ENCODE measurements around the gene PHACTR3.

PHACTR3 gene

DNA sequence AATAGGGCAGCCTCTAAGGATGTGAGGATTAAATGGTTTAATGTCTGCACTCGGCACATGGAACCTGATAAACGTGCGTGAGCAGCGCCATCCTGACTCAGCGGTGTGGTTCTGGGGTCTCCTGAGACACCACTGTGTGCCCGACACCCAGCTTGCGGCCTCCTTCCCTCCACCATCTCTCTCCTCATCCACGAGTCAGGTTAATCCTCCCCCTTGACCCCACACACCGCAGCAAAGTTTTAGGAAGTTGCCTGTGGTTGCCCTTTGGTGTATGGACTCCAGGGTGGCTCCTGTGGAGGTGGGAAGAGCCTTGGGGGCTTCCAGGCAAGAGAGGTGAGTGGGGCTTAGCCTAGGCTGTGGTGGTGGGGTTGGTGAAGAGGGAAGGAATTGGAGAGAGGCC, 68.2 kb downstream of the PHACTR3 start:
- no peak for DNase-seq (ENCODE audit: low spot score)

DNA sequence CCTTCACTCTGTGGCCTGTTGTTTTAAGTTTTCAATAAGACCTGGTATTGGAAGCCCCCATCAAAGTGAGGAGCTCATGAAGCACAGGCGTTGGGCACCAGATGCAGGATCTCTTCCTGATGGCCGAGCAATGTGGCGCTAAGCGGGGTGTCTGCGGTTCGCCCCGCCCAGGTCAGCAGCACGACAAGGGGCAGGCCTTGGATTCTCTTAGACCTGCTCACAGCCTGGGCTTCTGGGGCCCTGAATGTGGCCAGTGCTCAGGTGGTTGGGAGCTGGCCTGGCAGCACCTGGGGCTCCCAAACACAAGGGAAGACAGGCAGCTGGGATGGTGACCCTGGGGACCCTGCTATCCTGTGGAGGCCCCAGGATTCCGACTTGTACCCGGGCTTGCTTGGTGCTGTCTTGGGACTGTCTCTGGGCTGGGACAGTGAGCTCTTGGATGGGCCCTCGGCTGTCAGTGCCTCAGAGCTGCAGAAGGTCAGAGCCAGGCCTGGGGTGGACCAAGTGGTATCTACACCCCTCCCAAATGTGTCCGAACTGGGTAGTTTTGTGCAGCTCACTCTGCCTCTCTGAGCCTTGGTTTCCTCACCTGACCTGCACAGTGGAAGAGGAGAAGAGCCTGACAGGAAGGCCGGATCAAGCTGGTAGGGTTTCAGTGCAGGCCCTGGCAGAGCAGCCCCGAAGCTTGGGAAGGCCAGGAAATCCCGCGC, 69.1 kb downstream of the PHACTR3 start:
- no peak for DNase-seq (ENCODE audit: low spot score)

DNA sequence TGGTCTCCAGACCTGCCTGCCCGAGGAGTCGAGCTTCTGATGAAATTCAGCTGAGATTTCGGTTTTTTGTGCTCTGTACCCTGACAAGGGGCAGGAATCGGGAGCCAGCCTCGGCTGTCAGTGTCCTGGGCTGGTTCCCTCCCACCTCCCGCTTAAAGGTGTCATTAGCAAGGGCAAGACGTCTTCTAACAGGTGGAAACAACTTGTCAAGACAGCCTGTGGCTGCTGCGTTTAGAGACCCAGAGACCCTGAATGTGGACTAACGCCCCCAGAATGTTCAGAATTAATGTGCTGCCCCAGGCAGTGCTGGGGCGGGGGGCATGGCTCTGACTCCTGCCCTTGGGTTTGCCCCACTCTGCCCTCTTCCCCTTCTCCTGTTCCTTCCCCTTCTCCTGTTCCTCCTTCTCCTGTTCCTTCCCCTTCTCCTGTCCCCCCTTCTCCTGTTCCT, 69.7 kb downstream of the PHACTR3 start:
- no peak for DNase-seq (ENCODE audit: low spot score)

DNA sequence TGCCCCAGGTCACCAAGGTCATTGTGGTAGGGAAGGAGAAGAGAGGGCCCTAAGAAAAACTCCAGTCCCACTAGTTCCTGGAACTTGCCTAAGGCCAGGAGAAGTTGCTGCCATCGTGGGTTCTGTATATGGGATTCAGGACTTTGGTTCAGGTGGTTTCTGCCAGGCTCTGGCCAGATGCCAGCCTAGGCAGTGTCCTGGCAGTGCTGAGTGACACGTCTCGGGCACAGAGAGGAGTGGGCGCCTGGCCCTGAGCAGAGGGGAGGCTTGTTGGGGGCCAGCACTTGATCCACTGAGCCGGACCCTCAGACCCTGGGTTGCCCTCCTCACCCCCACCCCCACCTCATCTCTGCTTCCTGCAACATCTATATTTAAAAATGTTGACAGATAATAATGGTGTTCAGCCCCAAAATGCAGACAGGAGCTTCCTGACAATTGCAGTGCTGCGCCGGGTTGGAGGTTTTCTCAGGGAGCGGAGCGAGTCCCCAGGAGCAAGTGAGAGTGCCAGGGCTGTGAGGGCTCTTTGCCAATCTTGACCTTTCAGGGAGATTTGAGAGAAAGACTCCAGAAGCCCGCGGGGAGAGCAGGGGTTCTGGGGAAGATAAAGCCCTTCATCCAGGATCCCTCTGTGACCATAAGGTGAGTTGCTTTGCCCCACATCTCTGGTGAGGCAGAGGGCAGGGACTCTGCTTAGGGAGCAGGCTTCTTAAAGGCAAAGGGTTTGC, 71.9 kb downstream of the PHACTR3 start:
- no peak for DNase-seq (ENCODE audit: low spot score)

DNA sequence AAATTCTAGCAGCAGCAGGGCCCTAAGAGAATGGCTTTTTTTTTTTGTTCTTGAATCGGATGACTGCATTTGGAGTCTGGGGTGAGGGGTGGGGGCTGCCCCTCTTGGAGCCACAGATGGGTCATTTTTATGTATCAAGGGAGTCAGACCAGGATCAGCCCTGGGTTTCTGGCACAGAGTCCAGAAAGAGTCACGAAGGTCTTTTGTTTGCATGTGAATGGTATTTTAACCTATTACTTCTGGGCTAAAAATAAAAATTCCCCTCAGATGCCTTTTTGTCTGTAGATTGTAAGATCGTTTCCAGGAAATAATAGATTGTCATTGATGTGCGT, 72.5 kb downstream of the PHACTR3 start:
- DNase-seq (ENCODE audit: low spot score), result no peak

DNA sequence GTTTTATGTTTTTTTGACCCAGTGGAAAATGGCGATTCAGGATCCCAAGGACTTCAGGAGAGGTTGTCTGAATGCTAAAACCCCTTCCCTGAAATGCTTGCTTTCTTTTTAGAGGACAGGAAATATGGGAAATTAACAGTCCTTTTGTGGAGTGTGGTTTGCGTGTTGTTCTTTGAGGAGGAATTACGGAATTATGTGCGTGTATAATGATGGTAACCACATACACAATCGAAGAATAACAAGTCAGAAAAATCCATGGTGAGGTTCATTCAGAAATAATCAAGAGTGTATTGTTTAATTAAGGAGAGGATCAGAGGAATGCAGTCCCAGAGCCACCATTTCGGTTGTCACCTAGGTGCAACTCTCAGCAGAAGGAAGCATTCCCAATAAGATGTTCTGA, 73.2 kb downstream of the PHACTR3 start:
- no peak for DNase-seq (ENCODE audit: low spot score)

DNA sequence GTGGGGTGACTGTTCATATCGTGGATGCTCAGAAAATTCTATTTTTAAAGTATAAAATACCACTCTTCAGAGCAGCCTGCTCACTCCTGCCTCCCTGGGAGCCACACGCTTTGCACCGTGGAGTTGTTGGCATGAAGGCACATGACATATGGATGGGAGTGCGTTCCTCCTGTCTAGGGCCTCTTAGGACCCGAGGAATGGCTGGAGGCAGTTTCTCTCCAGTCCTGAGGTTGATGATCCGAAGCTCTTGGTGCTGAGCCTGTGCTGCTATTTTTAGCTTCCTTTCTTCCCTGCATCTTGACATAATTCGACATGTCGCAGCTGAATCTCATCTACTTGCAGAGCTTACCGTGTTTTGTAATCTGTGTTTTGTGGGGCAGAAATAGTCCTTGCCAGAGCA, 73.9 kb downstream of the PHACTR3 start:
- DNase-seq (ENCODE audit: low spot score), result no peak

DNA sequence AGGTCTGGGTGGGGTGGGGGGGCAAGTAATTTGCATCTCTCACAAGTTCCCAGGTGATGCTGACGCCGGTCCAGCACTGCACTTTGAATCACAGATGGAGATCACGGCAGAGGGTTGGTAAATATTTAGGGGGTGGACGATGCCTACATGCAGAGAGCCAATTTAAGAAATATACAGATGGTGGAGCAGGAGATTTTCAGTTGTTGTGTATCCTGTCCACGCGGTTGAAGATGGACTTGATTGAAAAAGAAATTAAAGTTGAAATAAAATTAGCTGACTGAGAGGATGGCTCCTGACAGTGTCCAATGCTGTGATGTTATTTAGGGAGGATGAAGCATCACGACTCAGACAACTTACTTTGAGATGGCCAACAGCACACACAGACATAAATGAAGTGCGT, 74.6 kb downstream of the PHACTR3 start:
- no peak for DNase-seq (ENCODE audit: low spot score)

DNA sequence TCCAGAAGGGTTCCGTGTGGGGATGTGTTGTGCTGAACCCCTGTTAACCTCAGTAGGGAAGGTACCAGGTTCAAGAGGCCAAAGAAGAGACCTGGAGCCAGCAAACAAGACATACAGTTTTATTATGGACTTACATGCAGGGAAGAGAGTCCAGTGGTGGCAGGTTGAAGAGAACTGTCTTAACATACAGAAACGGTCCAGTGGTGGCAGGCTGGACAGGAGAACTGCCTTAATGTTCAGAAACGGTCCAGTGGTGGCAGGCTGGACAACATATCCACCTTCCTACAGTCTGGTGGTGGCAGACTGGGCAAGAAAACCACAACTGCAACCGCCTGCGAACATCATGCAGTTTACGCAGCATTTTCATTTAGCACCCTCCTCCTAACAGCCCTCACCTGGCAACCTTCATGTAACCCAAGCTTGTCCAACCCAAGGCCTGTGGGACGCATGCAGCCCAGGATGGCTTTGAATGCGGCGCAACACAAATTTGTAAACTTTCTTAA, 75.9 kb downstream of the PHACTR3 start:
- no peak for DNase-seq (ENCODE audit: low spot score)

DNA sequence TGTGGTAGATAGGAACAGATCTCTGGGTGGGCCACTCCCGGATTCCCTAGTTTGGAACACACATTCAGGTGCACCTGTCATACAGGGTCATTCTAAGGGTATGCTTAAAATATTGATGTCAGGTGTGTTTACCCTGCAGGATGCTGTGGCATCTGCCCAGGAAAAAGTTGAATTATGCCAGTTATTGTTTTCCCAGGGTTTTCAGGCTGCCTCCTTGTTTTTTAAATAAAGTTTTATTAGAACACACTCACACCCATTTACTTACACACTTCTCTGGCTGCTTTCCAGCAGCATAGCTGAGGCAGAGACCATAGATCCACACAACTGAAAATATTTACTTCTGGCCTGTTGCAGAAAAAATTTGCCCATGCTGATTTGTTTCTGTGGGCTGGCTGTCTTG, 76.5 kb downstream of the PHACTR3 start:
- no peak for DNase-seq (ENCODE audit: low spot score)

DNA sequence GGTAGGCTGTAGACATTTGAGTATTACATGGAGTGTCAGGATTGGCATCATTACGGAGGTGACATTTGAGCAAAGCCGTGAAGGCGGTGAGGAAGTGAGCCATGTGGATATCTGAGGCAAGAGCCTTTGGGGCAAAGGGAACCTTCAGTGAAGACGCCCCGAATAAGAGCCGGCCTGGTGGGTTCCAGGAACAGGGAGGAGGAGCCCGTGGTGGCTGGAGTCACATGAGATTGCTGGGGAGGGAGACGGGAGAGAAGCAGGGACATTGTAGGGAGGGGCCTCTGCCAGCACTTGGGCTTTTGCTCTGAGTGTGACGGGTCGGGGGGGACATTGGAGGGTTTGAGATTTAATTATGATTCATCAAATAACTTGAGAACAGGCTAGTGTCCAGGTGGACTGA, 78.3 kb downstream of the PHACTR3 start:
- DNase-seq (ENCODE audit: low spot score), result no peak

DNA sequence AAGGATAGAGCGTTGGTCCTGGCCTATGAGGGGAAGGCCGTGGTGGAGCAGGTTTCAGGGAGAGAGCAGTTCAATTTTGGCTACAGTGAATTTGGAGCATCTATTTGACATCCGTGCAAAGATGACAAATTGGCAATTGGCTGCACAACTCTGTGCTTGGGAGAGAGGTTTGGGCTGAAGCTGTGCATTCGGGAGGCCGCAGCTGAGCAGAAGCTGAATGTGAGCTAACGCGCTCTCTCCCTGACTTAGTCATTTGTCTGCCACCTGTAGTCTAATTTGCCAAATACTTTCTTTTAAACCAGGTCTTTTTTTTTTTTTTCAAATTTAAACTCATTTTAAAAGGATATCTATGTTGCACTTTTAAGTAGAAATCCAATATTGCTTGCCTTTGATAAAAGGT, 78.8 kb downstream of the PHACTR3 start:
- no peak for DNase-seq (ENCODE audit: low spot score)

DNA sequence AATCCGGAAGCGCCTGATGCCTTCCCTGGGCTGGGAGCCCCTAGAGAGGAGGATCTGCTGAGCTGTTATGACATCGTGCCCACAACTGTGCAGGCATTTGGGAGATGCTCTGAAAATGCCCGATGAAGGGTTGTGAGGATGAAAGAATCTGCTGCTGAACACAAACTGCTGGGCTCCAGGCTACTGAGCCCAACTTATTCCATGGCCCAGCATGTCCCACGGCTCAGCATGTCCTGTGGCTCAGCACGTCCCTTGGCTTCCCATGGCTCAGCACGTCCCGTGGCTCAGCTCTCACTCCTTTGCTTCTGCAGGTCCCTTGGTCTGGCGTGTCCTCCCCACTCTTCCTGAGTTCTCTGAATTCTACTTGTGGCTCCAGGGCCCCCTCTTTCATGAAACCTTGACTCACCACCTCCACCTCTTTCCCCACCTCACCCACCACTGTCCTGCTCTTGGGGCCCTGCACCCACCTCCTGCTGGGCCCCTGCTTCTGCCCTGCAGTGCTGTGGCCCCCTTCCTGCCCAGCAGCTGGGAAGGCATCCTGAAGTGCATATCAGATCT, 80.4 kb downstream of the PHACTR3 start:
- no peak for DNase-seq (ENCODE audit: low spot score)

DNA sequence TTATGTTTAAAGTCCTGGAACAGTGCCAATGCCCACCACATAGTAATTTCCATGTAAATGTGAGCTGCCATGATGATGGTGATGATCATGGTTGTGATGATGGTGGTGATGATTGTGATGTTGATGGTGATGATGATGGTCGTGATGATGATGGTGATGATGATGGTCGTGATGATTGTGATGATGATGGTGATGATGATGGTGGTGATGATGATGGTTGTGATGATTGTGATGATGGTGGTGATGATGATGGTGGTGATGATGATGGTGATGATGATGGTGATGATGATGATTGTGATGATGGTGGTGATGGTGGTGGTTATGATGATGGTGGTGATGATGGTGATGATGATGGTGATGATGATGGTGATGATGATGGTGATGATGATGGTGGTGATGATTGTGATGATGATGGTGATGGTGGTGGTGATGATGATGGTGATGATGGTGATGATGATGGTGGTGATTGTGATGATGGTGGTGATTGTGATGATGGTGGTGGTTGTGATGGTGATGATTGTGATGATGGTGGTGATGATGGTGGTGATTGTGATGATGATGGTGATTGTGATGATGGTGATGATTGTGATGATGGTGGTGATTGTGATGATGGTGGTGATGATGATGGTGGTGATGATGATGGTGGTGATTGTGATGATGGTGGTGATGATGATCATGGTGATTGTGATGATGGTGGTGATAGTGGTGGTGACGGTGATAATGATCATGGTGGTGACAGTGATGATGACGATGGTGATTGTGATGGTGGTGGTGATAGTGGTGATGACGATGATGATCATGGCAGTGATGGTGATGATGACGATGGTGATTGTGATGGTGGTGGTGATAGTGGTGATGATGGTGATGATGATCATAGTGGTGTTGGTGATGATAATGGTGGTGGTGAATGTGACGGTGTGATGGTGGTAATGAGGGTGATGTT, 82.3 kb downstream of the PHACTR3 start:
- no peak for DNase-seq (ENCODE audit: low spot score)

DNA sequence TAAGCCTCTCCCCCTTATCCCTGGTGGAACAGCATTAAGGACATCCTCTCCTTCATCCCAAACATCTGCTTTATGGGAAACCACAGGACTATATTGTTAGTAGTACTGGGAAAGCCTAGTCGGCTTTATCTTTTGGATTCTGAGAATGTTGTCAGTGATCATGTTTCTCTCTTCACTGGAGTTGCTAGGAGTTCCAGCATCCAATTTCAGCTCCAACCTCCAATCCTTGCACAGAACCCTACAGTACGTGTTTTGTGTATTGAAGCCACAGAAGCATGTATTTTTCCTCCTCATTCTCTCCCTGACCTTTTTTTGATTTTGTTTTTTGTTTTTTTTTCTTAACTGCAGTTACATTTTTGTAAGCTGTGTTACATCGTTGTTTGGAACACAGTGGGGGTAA, 84.0 kb downstream of the PHACTR3 start:
- DNase-seq (ENCODE audit: low spot score), result no peak

DNA sequence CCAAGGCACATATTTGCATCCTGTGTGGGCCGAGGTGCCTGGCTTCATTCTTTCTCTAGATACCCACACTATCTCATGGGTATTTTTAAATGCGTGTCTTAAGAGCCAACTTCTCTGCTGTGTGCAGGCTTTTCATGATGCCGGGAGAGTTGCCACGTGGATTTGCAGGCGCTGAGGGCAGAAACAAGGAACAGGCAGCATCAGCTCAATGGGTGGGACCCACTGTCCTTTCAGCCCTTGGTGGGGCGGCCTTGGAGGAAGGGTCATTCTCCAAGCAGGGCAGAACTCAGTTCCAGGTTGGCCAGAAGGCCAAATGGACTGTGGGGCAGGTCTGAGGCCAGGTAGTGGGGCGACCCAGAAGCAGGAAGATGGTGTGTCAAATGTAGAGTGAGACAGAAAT, 84.7 kb downstream of the PHACTR3 start:
- DNase-seq (ENCODE audit: low spot score), result no peak

DNA sequence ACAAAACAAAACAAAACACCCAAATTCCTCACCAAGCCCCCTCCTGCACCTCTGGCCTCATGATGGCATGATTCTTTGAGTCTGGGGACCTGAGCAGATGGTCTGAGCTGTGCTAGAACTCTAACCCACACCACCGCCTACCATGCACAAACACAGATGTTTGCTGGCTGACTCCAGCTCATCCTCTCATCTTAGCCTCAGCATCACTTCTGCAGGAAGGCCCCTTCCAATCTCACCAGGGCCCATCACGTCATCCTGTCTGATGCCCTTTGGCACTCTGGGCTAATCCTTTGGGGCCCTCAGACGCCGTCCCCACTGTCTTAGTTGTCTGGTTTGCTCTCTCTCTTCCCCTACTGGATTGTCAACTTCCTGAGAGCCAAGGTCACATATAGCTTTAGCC, 85.8 kb downstream of the PHACTR3 start:
- DNase-seq (ENCODE audit: low spot score), result no peak

DNA sequence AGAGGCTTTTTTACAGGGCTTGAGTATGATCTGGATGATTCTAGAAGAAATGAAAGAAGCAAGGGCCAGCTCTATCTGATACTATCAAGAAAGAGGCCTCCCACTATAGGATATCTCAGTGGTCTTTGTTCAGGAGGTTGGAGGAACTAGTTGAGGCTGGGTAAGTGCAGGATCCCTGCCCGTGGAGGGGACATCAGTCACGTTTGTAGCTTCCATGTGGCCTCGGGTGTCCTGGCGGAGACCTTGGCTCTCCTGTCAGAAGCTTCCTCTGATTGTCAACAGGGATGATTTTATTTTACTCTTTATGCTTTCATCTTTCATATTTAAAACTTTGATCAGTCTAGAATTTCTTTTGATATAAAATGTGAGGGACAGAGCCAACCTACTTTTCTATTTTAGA, 86.6 kb downstream of the PHACTR3 start:
- no peak for DNase-seq (ENCODE audit: low spot score)

DNA sequence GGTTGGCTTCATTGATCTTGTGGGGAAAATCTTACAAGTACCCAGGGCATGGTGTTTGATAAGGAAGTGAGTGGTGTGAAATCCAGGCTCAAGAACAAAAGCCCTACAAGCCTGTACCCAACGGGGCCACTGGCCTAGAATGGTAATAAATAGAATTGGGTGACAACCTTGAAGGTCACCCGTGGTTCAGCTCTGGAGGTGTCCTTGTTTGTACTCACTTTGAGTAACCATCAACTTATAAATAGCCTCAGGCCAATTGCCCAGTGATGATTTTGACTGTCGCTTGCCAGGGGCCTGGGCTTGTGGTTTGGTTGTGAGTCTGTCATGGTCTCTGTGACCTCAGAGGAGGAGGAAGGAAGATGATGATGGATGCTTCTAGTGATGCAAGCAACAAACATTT, 87.8 kb downstream of the PHACTR3 start:
- no peak for DNase-seq (ENCODE audit: low spot score)

DNA sequence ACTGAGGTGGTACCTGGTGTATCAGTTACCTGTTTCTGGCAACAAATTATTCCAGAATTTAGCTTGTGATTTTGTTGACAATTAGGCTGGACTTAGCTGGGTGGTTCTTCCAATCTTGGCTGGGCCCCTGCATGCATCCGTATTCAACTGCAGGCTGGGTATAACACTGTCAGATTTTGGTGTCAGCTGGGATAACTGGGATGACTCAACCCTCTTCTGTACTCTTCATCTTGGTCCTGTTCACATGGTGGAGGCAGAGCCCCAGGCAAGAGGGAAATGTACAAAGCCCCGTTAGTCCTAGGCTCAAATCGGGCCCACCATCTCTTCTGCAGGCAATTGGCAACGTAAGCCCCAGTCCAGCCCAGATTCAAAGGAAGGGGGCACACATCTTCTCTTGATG, 89.2 kb downstream of the PHACTR3 start:
- no peak for DNase-seq (ENCODE audit: low spot score)

DNA sequence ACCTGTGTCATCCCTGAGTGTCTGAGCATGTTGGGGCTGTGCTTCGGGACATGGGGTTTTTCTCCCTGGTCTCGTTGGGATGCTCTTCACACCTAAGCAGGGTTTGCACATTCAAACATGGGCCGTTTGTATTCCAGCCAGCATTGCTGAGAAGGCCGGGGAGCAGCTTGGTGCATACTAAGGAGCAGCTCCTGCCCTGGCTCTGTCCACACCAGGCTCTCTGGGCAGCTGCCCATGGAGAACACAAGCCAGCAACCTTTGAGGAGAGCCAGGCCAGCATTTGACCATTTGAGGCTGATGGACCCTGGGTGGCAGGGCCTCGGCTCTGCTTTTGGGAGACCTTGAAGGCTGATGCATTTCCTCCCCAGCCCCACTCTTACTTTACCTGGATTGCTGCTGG, 92.1 kb downstream of the PHACTR3 start:
- DNase-seq (ENCODE audit: low spot score), result no peak

DNA sequence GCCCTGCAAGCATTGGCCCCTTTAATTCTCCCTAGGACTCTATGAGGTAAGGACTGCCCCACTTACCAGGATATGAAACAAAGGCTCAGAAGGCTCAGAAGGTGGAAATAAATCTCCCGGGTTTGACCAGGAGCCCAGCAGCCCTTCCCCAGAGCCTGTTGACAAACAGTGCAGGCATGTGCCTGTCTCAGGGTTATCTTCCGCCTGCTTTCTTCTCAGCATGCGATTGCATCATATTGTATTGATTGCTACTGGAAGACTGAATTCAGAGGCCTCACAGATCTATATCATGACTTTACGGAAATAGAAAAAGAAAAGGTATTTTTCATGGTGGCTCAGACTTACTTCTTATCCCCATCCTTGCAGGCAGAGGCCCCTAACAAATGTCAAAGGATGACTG, 92.7 kb downstream of the PHACTR3 start:
- DNase-seq (ENCODE audit: low spot score), result no peak

Measured in RKO (cell line).